G401 (cell line): ENCODE data around the gene EIF1AD. TPM values are rescaled to one million over a fixed set of nuclear protein-coding genes. Genes with fewer than 3 reads are reported as not detected.

Experiments used
- DNase-seq: peaks from one replicate; pipeline ENCODE4 v3.0.0-alpha.2; 2015; ENCODE audit warnings: low spot score
- in situ Hi-C: cut with HindIII; loops from 2 replicates; pipeline ENCODE4 v1.10.0; 2016; ENCODE audit warnings: low sequenced_read_pairs, mixed read lengths
- total RNA-seq: library from RNA; depleted of rRNA; stranded (reverse); fragments of >200 nt; shearing (Covaris generic); gene quantifications from 2 replicates; pipeline ENCODE4 v1.2.3, GENCODE V29; 2014

EIF1AD gene
- total RNA-seq, 1 experiment from 2014 or later = 29.9 TPM

DNA sequence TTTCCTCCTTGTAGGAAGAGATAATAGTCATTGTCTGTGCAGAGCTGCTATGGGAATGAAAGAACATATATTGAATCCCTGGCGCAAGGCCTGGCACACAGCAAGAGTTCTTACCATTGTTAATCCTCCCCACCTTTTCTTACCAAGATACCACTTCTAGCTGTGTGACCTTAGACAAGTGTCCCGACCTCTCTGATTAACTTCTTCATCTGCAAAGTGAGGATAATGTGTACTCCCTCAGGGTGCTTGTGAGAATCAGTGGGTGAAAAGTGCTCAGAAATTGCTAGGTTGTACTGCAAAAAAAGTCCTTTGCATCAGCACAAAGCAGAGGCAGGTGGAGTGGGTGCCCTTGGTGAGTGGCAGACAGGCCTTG, 6.1 kb upstream of the EIF1AD start:
- no peak for DNase-seq
- in situ Hi-C loops = no loop called here

GRCh38 chr11:66007201-66007634, 5.3 kb upstream of the EIF1AD start:
- DNase-seq = no peak
- in situ Hi-C loops = no loop called here

DNA sequence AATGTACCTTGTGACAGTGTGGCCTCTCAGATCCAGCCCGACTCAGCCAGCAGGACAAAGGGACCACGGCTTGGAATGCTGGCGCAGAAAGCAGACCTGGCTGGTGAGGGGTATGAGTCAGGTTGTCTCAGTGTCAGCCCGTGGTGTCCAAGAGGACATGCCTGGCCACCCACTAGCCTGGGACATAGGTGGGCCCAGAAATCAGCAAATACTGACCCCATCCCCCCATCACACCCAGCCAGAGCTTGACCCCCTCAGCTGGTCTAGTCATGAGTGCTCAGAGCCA, 4.9 kb upstream of the EIF1AD start:
- in situ Hi-C loops = no loop called here
- DNase-seq = no peak

- DNase-seq = no peak
- in situ Hi-C loops = no loop called here
Measured at GRCh38 chr11:66006134-66006890, 4.4 kb upstream of the EIF1AD start.

- DNase-seq = no peak
- in situ Hi-C loops = no loop called here
Measured at GRCh38 chr11:66004186-66004585, 2.2 kb upstream of the EIF1AD start.

GRCh38 chr11:66003291-66003690, 1.3 kb upstream of the EIF1AD start:
- DNase-seq = no peak
- in situ Hi-C loops = no loop called here

- in situ Hi-C loops = no loop called here
- peak; percentile 70 for DNase-seq
Measured at GRCh38 chr11:66002648-66003225, 780 bp upstream of the EIF1AD start.

- DNase-seq = no peak
- in situ Hi-C loops = no loop called here
Measured at GRCh38 chr11:65997286-65997685, 4.7 kb downstream of the EIF1AD start.

GRCh38 chr11:65992056-65992455, 9.9 kb downstream of the EIF1AD start:
- in situ Hi-C loops = no loop called here
- DNase-seq = peak; percentile 79

- DNase-seq = peak; percentile 99
- in situ Hi-C loops = no loop called here
Measured at GRCh38 chr11:65988791-65989592, 13.0 kb downstream of the EIF1AD start.

DNA sequence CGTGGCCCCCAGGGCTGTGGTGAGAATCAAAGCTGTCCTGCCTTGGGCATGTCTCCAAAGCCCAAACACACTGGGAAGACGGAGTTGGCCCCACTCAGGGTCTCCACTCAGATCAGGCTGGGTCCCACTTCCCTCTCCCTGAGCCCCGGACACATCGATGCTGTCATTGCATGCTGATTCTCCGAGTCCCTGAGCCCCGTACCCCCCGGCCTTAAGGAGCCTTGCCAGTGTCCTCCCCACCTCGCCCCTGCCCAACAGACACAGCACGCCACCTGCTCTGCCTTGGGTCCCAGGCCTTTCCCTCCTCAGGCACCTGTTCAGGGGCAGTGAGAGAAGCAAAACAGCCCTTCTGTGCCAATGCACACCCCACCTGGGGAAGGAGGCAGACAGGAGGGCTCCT, 14.6 kb downstream of the EIF1AD start:
- in situ Hi-C loops = no loop called here
- no peak for DNase-seq

- in situ Hi-C loops = no loop called here
- no peak for DNase-seq
Measured at GRCh38 chr11:65983589-65983987, 18.4 kb downstream of the EIF1AD start.

DNA sequence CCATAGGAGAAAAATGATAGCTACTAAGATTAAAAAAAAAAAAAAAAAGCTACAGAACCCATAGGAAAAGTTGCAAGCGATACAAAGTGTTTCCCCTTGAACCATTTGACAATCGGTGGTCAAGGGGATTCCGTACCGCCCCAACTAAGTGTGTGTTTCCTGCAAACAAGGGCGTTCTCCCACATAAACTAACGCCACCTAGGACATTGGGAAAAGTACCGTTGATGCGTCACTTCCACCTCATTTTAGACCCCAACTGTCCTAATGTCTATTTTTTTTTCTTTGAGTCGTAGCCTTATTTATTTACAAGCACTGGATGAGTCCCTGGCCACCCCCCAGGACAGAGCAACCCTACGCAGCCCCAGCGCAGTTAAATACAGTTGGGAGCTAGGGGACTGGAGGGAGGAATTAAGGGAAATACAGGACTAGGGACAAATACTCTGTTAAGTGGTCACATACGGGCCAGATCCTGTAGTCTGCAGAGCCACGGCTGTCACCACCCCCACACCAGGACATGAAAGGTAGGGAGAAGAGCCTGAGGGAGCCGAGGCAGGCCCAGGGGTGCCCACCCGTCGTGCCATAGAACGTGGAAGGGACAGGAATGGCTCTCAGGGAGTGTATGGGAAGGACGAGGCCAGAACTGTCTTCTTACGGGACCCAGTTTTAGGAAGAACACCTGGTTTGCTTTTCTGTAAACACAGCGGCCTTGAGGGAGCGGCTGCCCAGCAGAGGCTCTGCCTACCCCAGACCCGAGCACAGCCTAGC, 19.0 kb downstream of the EIF1AD start:
- no peak for DNase-seq
- in situ Hi-C loops = no loop called here

DNA sequence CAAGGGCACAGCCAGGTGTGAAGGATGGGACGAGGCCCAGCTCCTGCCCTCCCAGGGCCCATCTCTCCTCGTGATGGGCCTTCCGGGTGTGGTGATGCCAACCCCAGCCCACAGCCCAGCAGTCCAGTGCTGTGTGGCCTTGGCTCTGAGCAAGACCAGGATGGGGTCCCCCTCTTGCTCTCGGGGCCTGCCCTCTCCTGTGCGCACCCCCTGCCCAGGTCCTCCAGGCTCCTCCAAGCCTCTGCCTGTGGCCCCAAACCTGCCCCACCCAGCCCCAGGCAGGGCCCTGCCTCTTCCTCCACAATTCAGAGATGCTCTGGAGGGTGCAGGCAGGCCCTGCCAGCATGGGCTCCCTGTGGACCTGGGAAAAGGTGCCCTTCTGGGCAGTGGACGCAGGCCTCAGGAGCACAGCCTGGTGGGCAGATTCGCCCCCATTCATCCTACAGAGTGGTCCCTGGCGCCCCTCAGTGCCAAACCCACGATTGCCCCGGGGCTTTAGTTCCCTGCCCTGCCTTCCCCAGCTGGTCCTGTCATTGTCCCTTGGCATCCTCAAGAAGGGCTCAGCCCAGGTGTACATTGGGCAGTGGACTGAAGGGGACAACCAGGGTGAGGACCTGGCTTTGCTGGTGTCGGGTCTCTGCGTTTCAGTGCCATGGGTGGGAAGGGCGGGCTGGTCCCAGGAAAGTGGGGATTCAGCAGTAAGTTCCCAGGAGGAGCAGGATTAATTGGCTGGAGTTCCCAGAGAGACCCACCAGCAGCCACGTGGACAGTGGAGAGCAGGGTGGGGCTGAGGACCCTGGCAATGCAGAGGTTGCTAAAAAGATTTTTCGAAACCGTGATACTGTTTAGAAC, 19.8 kb downstream of the EIF1AD start:
- DNase-seq = no peak
- in situ Hi-C loops = no loop called here

GRCh38 chr11:65981101-65981740, 20.7 kb downstream of the EIF1AD start:
- in situ Hi-C loops = no loop called here
- peak; percentile 55 for DNase-seq

DNA sequence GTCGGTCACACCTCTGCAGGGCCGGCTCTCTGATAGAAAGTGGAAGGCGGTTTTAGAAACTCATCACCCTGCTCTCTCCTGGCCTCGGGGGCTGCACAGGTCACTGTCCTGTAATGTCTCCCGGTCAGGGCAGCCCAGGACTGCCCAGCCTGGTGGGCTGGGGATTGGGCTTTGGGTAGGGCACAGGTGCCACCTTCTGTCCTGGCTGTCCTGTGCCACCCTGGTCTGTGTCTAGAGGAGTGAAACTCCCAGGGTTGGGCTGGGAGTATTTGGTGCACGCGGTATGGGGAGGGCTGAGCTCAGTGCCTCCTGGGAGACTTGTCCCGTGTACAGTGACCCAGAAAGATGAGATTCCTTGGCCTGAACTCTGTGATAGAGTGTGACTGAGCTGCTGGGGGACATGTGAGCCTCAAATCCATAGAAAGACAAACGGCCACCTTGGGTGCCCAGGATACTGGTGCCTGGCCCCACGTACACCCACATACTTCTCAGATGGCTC, 22.6 kb downstream of the EIF1AD start:
- no peak for DNase-seq
- in situ Hi-C loops = no loop called here

DNA sequence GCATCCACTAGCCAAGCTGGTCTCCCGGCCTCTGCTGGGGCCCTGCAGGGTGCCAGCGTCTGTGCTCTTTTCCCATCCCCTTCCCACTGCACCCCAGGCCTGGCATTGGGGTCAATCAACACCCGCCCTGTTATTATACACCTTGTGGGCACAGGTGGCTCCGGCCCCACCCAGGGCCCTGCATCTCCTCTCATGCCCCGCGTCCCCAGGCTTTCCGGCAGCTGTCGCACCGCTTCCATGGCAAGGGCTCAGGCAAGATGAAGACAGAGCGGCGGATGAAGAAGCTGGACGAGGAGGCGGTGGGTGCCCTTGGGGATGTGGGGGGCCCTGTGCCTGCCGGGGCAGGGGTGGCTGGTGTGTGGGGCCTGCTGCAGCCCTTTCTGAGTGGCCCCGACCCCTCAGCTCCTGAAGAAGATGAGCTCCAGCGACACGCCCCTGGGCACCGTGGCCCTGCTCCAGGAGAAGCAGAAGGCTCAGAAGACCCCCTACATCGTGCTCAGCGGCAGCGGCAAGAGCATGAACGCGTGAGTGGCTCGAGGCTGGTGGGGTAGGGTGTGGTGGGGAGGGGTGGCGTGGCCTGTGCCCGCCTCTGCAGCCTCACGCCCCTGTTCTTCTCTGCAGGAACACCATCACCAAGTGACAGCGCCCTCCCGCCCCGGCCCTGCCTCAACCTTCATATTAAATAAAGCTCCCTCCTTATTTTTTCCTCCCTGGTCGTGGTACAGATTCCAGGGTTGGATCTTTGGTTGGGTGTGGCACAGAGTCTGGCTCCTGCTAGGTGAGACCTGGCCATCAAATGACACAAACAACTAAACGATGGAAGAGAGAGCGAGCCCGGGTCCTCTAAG, 23.3 kb downstream of the EIF1AD start:
- in situ Hi-C loops = no loop called here
- no peak for DNase-seq
